ENCODE results near the gene PLEKHD1.

PLEKHD1 gene

GRCh38 chr14:69485315-69485660, 760 bp downstream of the PLEKHD1 start:
- Histone ChIP-seq H3K27ac (no peak overlapping the region), H3K4me3 (ENCODE audit: low read depth, low read length) (no peak overlapping the region), H3K36me3 (replicated peaks) (no peaks in the 10 kb centered on the region), H3K27me3 (replicated peaks) (peaks cover 51% of the 10 kb centered on the region)
- in situ Hi-C loops (cut with HindIII; ENCODE audit: low pct_ligation_motif_present, low sequenced_read_pairs), result no loop called here
- TF ChIP-seq CTCF (IDR thresholded peaks at IDR 0.05; ENCODE audit: low read depth, low read length, missing control alignments), result no peak
- DNase-seq, result no peak

GRCh38 chr14:69485701-69486100, 1.2 kb downstream of the PLEKHD1 start:
- DNase-seq, result no peak
- TF ChIP-seq CTCF (IDR thresholded peaks at IDR 0.05; ENCODE audit: low read depth, low read length, missing control alignments), result no peak
- H3K36me3 ChIP-seq (replicated peaks), result no peaks in the 10 kb centered on the region
- in situ Hi-C loops (cut with HindIII; ENCODE audit: low pct_ligation_motif_present, low sequenced_read_pairs), result no loop called here
- no peak overlapping the region for H3K27ac ChIP-seq
- peaks cover 51% of the 10 kb centered on the region for H3K27me3 ChIP-seq (replicated peaks)
- no peak overlapping the region for H3K4me3 ChIP-seq (ENCODE audit: low read depth, low read length)

GRCh38 chr14:69487226-69487625, 2.7 kb downstream of the PLEKHD1 start:
- Histone ChIP-seq H3K27me3 (replicated peaks) (peaks cover 49% of the 10 kb centered on the region), H3K27ac (no peak overlapping the region), H3K36me3 (replicated peaks) (no peaks in the 10 kb centered on the region), H3K4me3 (ENCODE audit: low read depth, low read length) (no peak overlapping the region)
- in situ Hi-C loops (cut with HindIII; ENCODE audit: low pct_ligation_motif_present, low sequenced_read_pairs), result no loop called here
- no peak for TF ChIP-seq CTCF (IDR thresholded peaks at IDR 0.05; ENCODE audit: low read depth, low read length, missing control alignments)
- no peak for DNase-seq

GRCh38 chr14:69487771-69488170, 3.2 kb downstream of the PLEKHD1 start:
- no peak for TF ChIP-seq CTCF (IDR thresholded peaks at IDR 0.05; ENCODE audit: low read depth, low read length, missing control alignments)
- H3K27ac ChIP-seq, result no peak overlapping the region
- no peak overlapping the region for H3K4me3 ChIP-seq (ENCODE audit: low read depth, low read length)
- no peaks in the 10 kb centered on the region for H3K36me3 ChIP-seq (replicated peaks)
- DNase-seq, result no peak
- in situ Hi-C loops (cut with HindIII; ENCODE audit: low pct_ligation_motif_present, low sequenced_read_pairs), result no loop called here
- H3K27me3 ChIP-seq (replicated peaks), result peaks cover 46% of the 10 kb centered on the region

- peaks cover 30% of the 10 kb centered on the region for H3K27me3 ChIP-seq (replicated peaks)
- H3K27ac ChIP-seq, result no peak overlapping the region
- H3K4me3 ChIP-seq (ENCODE audit: low read depth, low read length), result no peak overlapping the region
- H3K36me3 ChIP-seq (replicated peaks), result no peaks in the 10 kb centered on the region
- in situ Hi-C loops (cut with HindIII; ENCODE audit: low pct_ligation_motif_present, low sequenced_read_pairs), result no loop called here
- no peak for TF ChIP-seq CTCF (IDR thresholded peaks at IDR 0.05; ENCODE audit: low read depth, low read length, missing control alignments)
- no peak for DNase-seq
Measured at GRCh38 chr14:69489495-69489894, 5.0 kb downstream of the PLEKHD1 start.

GRCh38 chr14:69490219-69490918, 5.8 kb downstream of the PLEKHD1 start:
- no peak for DNase-seq
- H3K27me3 ChIP-seq (replicated peaks), result peaks cover 22% of the 10 kb centered on the region
- in situ Hi-C loops (cut with HindIII; ENCODE audit: low pct_ligation_motif_present, low sequenced_read_pairs), result no loop called here
- H3K4me3 ChIP-seq (ENCODE audit: low read depth, low read length), result no peak overlapping the region
- no peak overlapping the region for H3K27ac ChIP-seq
- H3K36me3 ChIP-seq (replicated peaks), result no peaks in the 10 kb centered on the region
- TF ChIP-seq CTCF (IDR thresholded peaks at IDR 0.05; ENCODE audit: low read depth, low read length, missing control alignments), result no peak

Measured in brain microvascular endothelial cell (primary cell).